HepG2 (cell line): ENCODE measurements around the gene GPR22. TPM values are rescaled to one million over a fixed set of nuclear protein-coding genes. Genes with fewer than 3 reads are reported as not detected.

Experiments used
- ATAC-seq: fragments of 200-7000 bp; cut with Tn5 transposase; 3 replicates; pipeline ENCODE4 v1.9.1; 2020; ENCODE audit warnings: mild to moderate bottlenecking, moderate library complexity
- BruUV-seq: library from RNA; stranded (reverse); fragments of 400-500 nt; replicated peaks from 2 replicates; lab custom pipeline; 2021; lab: Mats Ljungman, UMichigan
- CTCF ChIA-PET: fragments of 300-600 bp; formaldehyde crosslinking; extraction: SDS; loops from one replicate; lab custom pipeline; 2021; ENCODE audit warnings: low total read pairs, inconsistent platforms, low intra/inter-chr PET ratio; lab: Yijun Ruan, JAX
- POLR2A ChIA-PET: fragments of 350-600 bp; sonication (Branson Sonifier 250); formaldehyde crosslinking; loops from one replicate; lab custom pipeline; 2020; ENCODE audit warnings: antibody characterized with exemption, inconsistent platforms; lab: Yijun Ruan, JAX
- DNase-seq: peaks from one replicate; pipeline ENCODE4 v3.0.0-alpha.2; 2015; ENCODE audit warnings: low spot score
- FAIRE-seq: peaks from 3 replicates; lab custom pipeline; 2011; peaks lifted over from hg19 to GRCh38; lab: Jason Lieb, UNC
- H2AFZ ChIP-seq: one replicate; pipeline ENCODE4 v1.6.1; 2011; ENCODE audit warnings: low read length, inconsistent platforms
- H3K27ac ChIP-seq: fragments of 300-600 bp; 3 replicates; pipeline ENCODE4 v1.8.0; 2011; ENCODE audit warnings: mixed run types, mild to moderate bottlenecking, mixed read lengths, low read length, inconsistent platforms; ENCODE audit not compliant: insufficient read depth; ENCODE audit errors: extremely low read length
- H3K27me3 ChIP-seq, 2 experiments: fragments of 200-600 bp in 1 of 2; 2 replicates in 1 of 2; 3 replicates in 1 of 2; pipeline versions ENCODE4 v1.6.0 to v1.8.0; 2011; ENCODE audit warnings: low read length in 2 of 2, mild to moderate bottlenecking in 2 of 2, moderate library complexity in 2 of 2, inconsistent platforms in 1 of 2; ENCODE audit not compliant: insufficient read depth in 2 of 2, control insufficient read depth in 1 of 2
- H3K36me3 ChIP-seq, 2 experiments: fragments of 200-600 bp in 1 of 2; replicated peaks in 1 of 2; 2 replicates in 1 of 2; 3 replicates in 1 of 2; pipeline versions ENCODE4 v1.5.1 to v1.8.0; 2011; ENCODE audit warnings: low read length in 2 of 2, inconsistent platforms in 1 of 2; ENCODE audit not compliant: insufficient read depth in 2 of 2, control insufficient read depth in 1 of 2
- H3K4me1 ChIP-seq: 2 replicates; pipeline ENCODE4 v1.5.1; 2012; ENCODE audit warnings: low read length, inconsistent platforms; ENCODE audit not compliant: insufficient read depth
- H3K4me2 ChIP-seq: 2 replicates; pipeline ENCODE4 v1.6.0; 2011; ENCODE audit warnings: low read depth, low read length, inconsistent platforms
- H3K4me3 ChIP-seq, 3 experiments: fragments of 200-600 bp in 1 of 3; sonication (generic), shearing (Covaris generic) in 1 of 3; replicated peaks in 1 of 3; 2 replicates each; pipeline ENCODE4 v1.5.1; 2011 to 2016; ENCODE audit warnings: low read length in 3 of 3, inconsistent platforms in 2 of 3, low read depth in 2 of 3, mild to moderate bottlenecking in 2 of 3, control low read depth in 1 of 3, mixed read lengths in 1 of 3; ENCODE audit not compliant: insufficient read depth in 1 of 3
- H3K79me2 ChIP-seq: one replicate; pipeline ENCODE4 v1.6.1; 2011; ENCODE audit warnings: low read length, inconsistent platforms; ENCODE audit not compliant: insufficient read depth
- H3K9ac ChIP-seq: 2 replicates; pipeline ENCODE4 v1.6.0; 2011; ENCODE audit warnings: mild to moderate bottlenecking, low read depth, low read length, inconsistent platforms; ENCODE audit not compliant: insufficient read depth
- H3K9me3 ChIP-seq: 2 replicates; pipeline ENCODE4 v1.5.1; 2012; ENCODE audit warnings: mild to moderate bottlenecking, low read length
- H4K20me1 ChIP-seq: 2 replicates; pipeline ENCODE4 v1.6.0; 2011; ENCODE audit warnings: inconsistent platforms, mild to moderate bottlenecking, low read length, moderate library complexity; ENCODE audit not compliant: insufficient read depth
- NFKB2 ChIP-seq: sonication (generic); formaldehyde crosslinking; IDR thresholded peaks from 2 replicates; pipeline ENCODE4 v1.4.0; 2020; ENCODE audit warnings: missing genetic modification reagents, borderline replicate concordance
- XBP1 ChIP-seq: sonication (generic); formaldehyde crosslinking; IDR thresholded peaks from 2 replicates; pipeline ENCODE4 v1.5.0; 2020; ENCODE audit warnings: missing genetic modification reagents
- ZNF18 ChIP-seq: sonication (generic); formaldehyde crosslinking; IDR thresholded peaks from 2 replicates; pipeline ENCODE4 v1.8.0; 2022; ENCODE audit warnings: mild to moderate bottlenecking, missing genetic modification reagents; ENCODE audit not compliant: insufficient replicate concordance
- ZNF331 ChIP-seq: sonication (generic); formaldehyde crosslinking; IDR thresholded peaks from 2 replicates; pipeline ENCODE4 v1.4.0; 2020; ENCODE audit warnings: missing genetic modification reagents
- ZNF776 ChIP-seq: sonication (generic); formaldehyde crosslinking; IDR thresholded peaks from 2 replicates; pipeline ENCODE4 v1.4.0; 2020; ENCODE audit warnings: mild to moderate bottlenecking, missing genetic modification reagents
- WGBS: methylation state at CpG from one replicate; pipeline ENCODE4 v1.1.6; 2017; ENCODE audit warnings: low lambda C conversion rate; 5-methylcytosine and 5-hydroxymethylcytosine counted together
- in situ Hi-C: cut with HindIII; loops from 2 replicates; pipeline ENCODE4 v1.10.0; 2017; ENCODE audit warnings: low pct_unique_long_range_greater_than_20kb; ENCODE audit not compliant: extremely low pct_ligation_motif_present
- intact Hi-C: fragments of 100-400 bp; cut with micrococcal nuclease; formaldehyde crosslinking; loops from one replicate; pipeline ENCODE4 v1.10.0; 2022; ENCODE audit not compliant: unreplicated experiment
- polyA plus RNA-seq, 8 experiments: library from polyadenylated mRNA; depleted of rRNA in 3 of 8; stranded (reverse) in 7 of 8; unstranded in 1 of 8; fragments of >200 nt; fragmentation: Illumina TruSeq in 4 of 8; extraction: Trizol in 4 of 8; gene quantifications; 2 replicates each; pipeline versions ENCODE4 v1.2.1 to v1.2.3, GENCODE V29; 2011 to 2016; ENCODE audit warnings: low read depth in 4 of 8, missing spikeins in 1 of 8, mixed read lengths in 1 of 8; ENCODE audit not compliant: insufficient read depth in 1 of 8
- small RNA-seq, 3 experiments: library from RNA; depleted of rRNA; stranded (forward); fragments of <200 nt; gene quantifications; one replicate each; pipeline ENCODE3, GENCODE V24; 2012; ENCODE audit warnings: low read depth in 2 of 3, low replicate concordance in 1 of 3; ENCODE audit not compliant: insufficient read length in 3 of 3, insufficient read depth in 2 of 3
- total RNA-seq, 5 experiments: library from RNA; depleted of rRNA; stranded (reverse); fragments of >200 nt; fragmentation: Illumina TruSeq; extraction: Trizol; gene quantifications; 2 replicates each; pipeline ENCODE4 v1.2.3, GENCODE V29; 2016; ENCODE audit warnings: low read depth in 1 of 5

GPR22 gene
- total and polyA plus RNA-seq, 2 of the 13 experiments (the other 11 are each of a cell fraction or from before 2014, with no cell fraction given), result not detected

GRCh38 chr7:107506674-107507339 lies 37.0 kb downstream of the GPR22 start:
- H3K4me3 ChIP-seq, result no peak overlapping the region
- FAIRE-seq, result no peak

More at GRCh38 chr7:107506674-107507339, 37.0 kb downstream of the GPR22 start:
- Histone ChIP-seq H3K27ac (no peak overlapping the region), H3K36me3 (peaks cover 0 to 3% of the 10 kb centered on the region in 2 experiments; a peak in 1 of 5 replicates), H3K4me1 (peaks cover 9% of the 10 kb centered on the region), H3K9me3 (no peaks in the 10 kb centered on the region), H3K4me2 (no peak overlapping the region), H2AFZ (no peak overlapping the region), H3K27me3 (no peaks in the 10 kb centered on the region), H3K9ac (no peak overlapping the region), H3K79me2 (no peaks in the 10 kb centered on the region), H4K20me1 (no peaks in the 10 kb centered on the region)
- ChIA-PET POLR2A (no interaction called here), CTCF (no interaction called here)
- intact Hi-C loops (no loop called here), in situ Hi-C loops (no loop called here)
- WGBS, result 93% methylated on average over 6 of the region's 7 CpGs
- no TSS peak for BruUV-seq
- no peak; the same call in 2 of the 3 replicates for ATAC-seq
- no peak for TF ChIP-seq ZNF776
- TF ChIP-seq ZNF331 (CRISPR knock-in tag), result no peak
- no peak for TF ChIP-seq XBP1 (CRISPR knock-in tag)
- TF ChIP-seq NFKB2 (CRISPR knock-in tag), result no peak
- no peak for TF ChIP-seq ZNF18 (CRISPR knock-in tag)
- no peak for DNase-seq

Small RNA genes lying within 50 kb of the gene (small RNA-seq; reads per million reads assigned to genes)
- 0 reads per million in 3 experiments for gene AC002381.1

Other genes starting within 250 kb of the GPR22 start
- gene COG5, start 93.9 kb downstream of the GPR22 start, total RNA-seq (2016; rRNA removed; fragmentation: Illumina TruSeq; extraction: Trizol), result 31.3 and 50.0 TPM in 2 replicates
- 16.0 and 20.4 TPM in 2 replicates for gene COG5, start 93.9 kb downstream of the GPR22 start, polyA plus RNA-seq (2011; rRNA removed)
- gene DUS4L, start 93.9 kb downstream of the GPR22 start, total RNA-seq (2016; rRNA removed; fragmentation: Illumina TruSeq; extraction: Trizol), result 9.8 and 10.6 TPM in 2 replicates
- 3.9 and 5.6 TPM in 2 replicates for gene DUS4L, start 93.9 kb downstream of the GPR22 start, polyA plus RNA-seq (2011; rRNA removed)
- 27.8 and 35.6 TPM in 2 replicates for gene BCAP29, start 110.2 kb downstream of the GPR22 start, total RNA-seq (2016; rRNA removed; fragmentation: Illumina TruSeq; extraction: Trizol)
- gene BCAP29, start 110.2 kb downstream of the GPR22 start, polyA plus RNA-seq (2011; rRNA removed), result 11.1 and 15.3 TPM in 2 replicates
- 0.11 TPM in 1 of 2 replicates, not detected in the other for gene SLC26A4, start 190.8 kb downstream of the GPR22 start, total RNA-seq (2016; rRNA removed; fragmentation: Illumina TruSeq; extraction: Trizol)
- 0.08 and 0.10 TPM in 2 replicates for gene SLC26A4, start 190.8 kb downstream of the GPR22 start, polyA plus RNA-seq (2011; rRNA removed)